ENCODE measurements around the gene SMIM32. TPM values are rescaled to one million over a fixed set of nuclear protein-coding genes. Genes with fewer than 3 reads are reported as not detected.

SMIM32 gene
- total RNA-seq, 2 experiments from 2014 or later: not detected

DNA sequence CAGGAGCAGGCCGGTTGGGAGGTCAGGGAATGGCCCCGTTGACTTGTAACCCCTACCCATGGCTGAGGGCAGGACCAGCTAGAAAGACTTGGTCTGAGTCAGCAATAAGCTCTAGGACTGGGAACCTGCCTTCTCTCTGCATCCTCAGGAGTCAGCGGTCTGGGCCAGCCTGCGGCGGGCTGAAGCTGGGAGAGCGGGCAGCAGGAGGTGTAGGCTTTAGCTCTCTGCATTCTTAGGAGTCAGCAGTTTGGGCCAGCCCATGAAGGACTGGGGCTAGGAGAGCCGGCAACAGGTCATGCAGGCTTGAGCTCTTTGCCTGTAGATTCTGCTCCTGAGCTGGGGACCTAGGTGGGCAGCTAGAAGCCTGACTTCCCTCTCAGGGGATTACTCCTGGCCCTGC lies 6.4 kb upstream of the SMIM32 start:
- H3K27ac Mint-ChIP-seq: no peak overlapping the region

DNA sequence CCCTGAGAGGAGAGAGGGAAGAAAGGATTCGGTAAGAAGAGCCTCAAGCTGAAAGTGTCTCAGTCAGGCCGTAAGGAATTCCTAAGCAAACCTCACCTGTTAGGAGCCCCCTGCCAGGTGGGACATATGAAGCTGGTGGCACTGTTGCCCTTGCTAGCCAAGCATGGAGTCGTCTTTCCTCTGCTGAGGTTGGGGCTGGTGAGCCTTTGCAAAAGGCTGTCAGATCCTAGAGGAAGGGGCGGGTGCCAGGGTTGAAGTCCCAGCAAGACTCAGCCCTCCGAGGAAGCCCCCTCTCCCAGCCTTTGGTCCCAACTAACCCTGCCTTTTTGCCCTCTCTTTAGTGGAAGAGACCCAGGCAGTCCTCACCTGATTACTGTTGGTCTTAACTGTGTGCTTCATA lies 5.5 kb upstream of the SMIM32 start:
- intact Hi-C loops (cut with DNase I, micrococcal nuclease): no loop called here
- ChIA-PET CTCF (no interaction called here), POLR2A (no interaction called here)
- peaks cover 48% of the 10 kb centered on the region for H3K27me3 Mint-ChIP-seq
- no peak for DNase-seq
- H3K4me1 Mint-ChIP-seq (ENCODE audit: low read depth): no peaks in the 10 kb centered on the region
- Histone ChIP-seq H3K9me3 (ENCODE audit: control insufficient read depth in 1 of 2, insufficient read depth in 1 of 2, low read length in 2 of 2) (peaks cover 0 to 3% of the 10 kb centered on the region in 2 experiments), H3K4me3 (ENCODE audit: low read length) (no peak overlapping the region), H3K4me1 (ENCODE audit: insufficient read depth, low read length) (no peaks in the 10 kb centered on the region), H3K27me3 (ENCODE audit: control insufficient read depth in 1 of 2, insufficient read depth in 2 of 2, low read length in 2 of 2) (peaks cover 11 to 26% of the 10 kb centered on the region in 2 experiments), H3K36me3 (ENCODE audit: insufficient read depth, low read length) (no peaks in the 10 kb centered on the region), H3K27ac (ENCODE audit: low read depth in 1 of 2, low read length in 2 of 2) (no peak overlapping the region)
- H3K27ac Mint-ChIP-seq: no peak overlapping the region
- no peak for ATAC-seq (ENCODE audit: poor library complexity)
- no peak overlapping the region for H3K4me3 Mint-ChIP-seq
- H3K9me3 Mint-ChIP-seq: no peaks in the 10 kb centered on the region
- TF ChIP-seq, protein P1, sequence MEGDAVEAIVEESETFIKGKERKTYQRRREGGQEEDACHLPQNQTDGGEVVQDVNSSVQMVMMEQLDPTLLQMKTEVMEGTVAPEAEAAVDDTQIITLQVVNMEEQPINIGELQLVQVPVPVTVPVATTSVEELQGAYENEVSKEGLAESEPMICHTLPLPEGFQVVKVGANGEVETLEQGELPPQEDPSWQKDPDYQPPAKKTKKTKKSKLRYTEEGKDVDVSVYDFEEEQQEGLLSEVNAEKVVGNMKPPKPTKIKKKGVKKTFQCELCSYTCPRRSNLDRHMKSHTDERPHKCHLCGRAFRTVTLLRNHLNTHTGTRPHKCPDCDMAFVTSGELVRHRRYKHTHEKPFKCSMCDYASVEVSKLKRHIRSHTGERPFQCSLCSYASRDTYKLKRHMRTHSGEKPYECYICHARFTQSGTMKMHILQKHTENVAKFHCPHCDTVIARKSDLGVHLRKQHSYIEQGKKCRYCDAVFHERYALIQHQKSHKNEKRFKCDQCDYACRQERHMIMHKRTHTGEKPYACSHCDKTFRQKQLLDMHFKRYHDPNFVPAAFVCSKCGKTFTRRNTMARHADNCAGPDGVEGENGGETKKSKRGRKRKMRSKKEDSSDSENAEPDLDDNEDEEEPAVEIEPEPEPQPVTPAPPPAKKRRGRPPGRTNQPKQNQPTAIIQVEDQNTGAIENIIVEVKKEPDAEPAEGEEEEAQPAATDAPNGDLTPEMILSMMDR (IDR thresholded peaks at IDR 0.05): no peak
- H3K36me3 Mint-ChIP-seq (ENCODE audit: low read depth): no peaks in the 10 kb centered on the region

More for the DNA sequence above, 6.4 kb upstream of the SMIM32 start:
- no peak overlapping the region for H3K4me3 Mint-ChIP-seq
- Histone ChIP-seq H3K9me3 (ENCODE audit: control insufficient read depth in 1 of 2, insufficient read depth in 1 of 2, low read length in 2 of 2) (no peaks in the 10 kb centered on the region), H3K27ac (ENCODE audit: low read depth in 1 of 2, low read length in 2 of 2) (no peak overlapping the region), H3K27me3 (ENCODE audit: control insufficient read depth in 1 of 2, insufficient read depth in 2 of 2, low read length in 2 of 2) (peaks cover 1 to 16% of the 10 kb centered on the region in 2 experiments), H3K4me3 (ENCODE audit: low read length) (no peak overlapping the region), H3K4me1 (ENCODE audit: insufficient read depth, low read length) (no peaks in the 10 kb centered on the region), H3K36me3 (ENCODE audit: insufficient read depth, low read length) (no peaks in the 10 kb centered on the region)
- ChIA-PET POLR2A (no interaction called here), CTCF (no interaction called here)
- H3K4me1 Mint-ChIP-seq (ENCODE audit: low read depth): no peaks in the 10 kb centered on the region
- H3K27me3 Mint-ChIP-seq: peaks cover 46% of the 10 kb centered on the region
- intact Hi-C loops (cut with DNase I, micrococcal nuclease): no loop called here
- TF ChIP-seq, protein P1 (IDR thresholded peaks at IDR 0.05): no peak
- no peak for DNase-seq
- no peaks in the 10 kb centered on the region for H3K9me3 Mint-ChIP-seq
- no peak for ATAC-seq (ENCODE audit: poor library complexity)
- no peaks in the 10 kb centered on the region for H3K36me3 Mint-ChIP-seq (ENCODE audit: low read depth)

DNA sequence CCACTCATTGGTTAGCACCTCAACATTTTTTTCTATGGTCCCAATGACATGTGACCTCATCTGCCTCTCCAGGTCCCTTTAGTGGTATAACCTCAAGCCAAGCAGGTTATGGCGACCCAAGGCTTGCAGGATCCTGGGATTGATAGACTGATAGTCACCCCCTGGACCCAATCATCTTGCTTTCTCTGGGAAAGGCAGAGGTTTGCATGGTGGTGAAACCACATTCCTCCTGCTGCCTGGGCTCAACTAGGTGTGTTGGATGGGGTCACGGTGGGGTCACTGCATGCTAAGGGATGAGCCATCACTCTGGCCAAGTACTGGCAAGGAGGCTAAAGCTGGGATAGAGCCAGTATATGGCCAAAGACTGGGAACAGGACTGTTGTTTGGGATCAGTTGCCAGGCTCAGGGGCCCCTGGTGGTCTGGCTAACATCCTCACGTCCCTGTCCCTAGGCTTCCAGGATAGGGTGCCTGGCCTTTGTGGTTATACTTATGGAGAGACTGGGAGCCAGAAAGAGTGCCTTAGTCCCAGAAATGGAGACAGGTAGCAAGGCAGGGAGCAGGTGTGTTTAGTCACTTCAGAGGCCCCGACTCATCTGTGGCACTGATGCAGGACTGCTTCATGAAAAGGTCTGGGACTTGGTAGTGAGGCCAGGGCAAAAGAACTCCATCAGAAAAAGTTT lies 4.6 kb upstream of the SMIM32 start:
- no peak overlapping the region for H3K27ac Mint-ChIP-seq
- H3K4me3 Mint-ChIP-seq: no peak overlapping the region
- TF ChIP-seq, protein P1 (IDR thresholded peaks at IDR 0.05): no peak
- no peaks in the 10 kb centered on the region for H3K4me1 Mint-ChIP-seq (ENCODE audit: low read depth)
- DNase-seq: no peak
- H3K36me3 ChIP-seq (ENCODE audit: insufficient read depth, low read length): no peaks in the 10 kb centered on the region
- POLR2A ChIA-PET: no interaction called here
- H3K9me3 Mint-ChIP-seq: no peaks in the 10 kb centered on the region
- peaks cover 48% of the 10 kb centered on the region for H3K27me3 Mint-ChIP-seq
- H3K27me3 ChIP-seq (ENCODE audit: control insufficient read depth in 1 of 2, insufficient read depth in 2 of 2, low read length in 2 of 2): peaks cover 12 to 29% of the 10 kb centered on the region in 2 experiments
- intact Hi-C loops (cut with DNase I, micrococcal nuclease): no loop called here
- H3K36me3 Mint-ChIP-seq (ENCODE audit: low read depth): no peaks in the 10 kb centered on the region
- CTCF ChIA-PET: no interaction called here
- no peak overlapping the region for H3K4me3 ChIP-seq (ENCODE audit: low read length)
- no peak for ATAC-seq (ENCODE audit: poor library complexity)
- no peaks in the 10 kb centered on the region for H3K4me1 ChIP-seq (ENCODE audit: insufficient read depth, low read length)
- peaks cover 0 to 5% of the 10 kb centered on the region in 2 experiments for H3K9me3 ChIP-seq (ENCODE audit: control insufficient read depth in 1 of 2, insufficient read depth in 1 of 2, low read length in 2 of 2)
- H3K27ac ChIP-seq (ENCODE audit: low read depth in 1 of 2, low read length in 2 of 2): no peak overlapping the region

Measured in CD4-positive, alpha-beta T cell (primary cell).